Tibial nerve (tissue), 4 donors: ENCODE measurements around the gene TRIM23. TPM values are rescaled to one million over a fixed set of nuclear protein-coding genes. Genes with fewer than 3 reads are reported as not detected.

Experiments used
- DNase-seq, 2 donors: peaks; one replicate each; pipeline ENCODE4 v3.0.0-alpha.2; 2019; ENCODE audit warnings: low spot score in 2 of 2
- H3K27ac ChIP-seq, 4 donors: fragments of 200-600 bp; sonication (generic) in 3 of 4; one replicate each; pipeline ENCODE4 v1.5.1; 2017 to 2019; ENCODE audit warnings: mild to moderate bottlenecking in 1 of 4
- H3K27me3 ChIP-seq, 2 donors: fragments of 200-600 bp; sonication (generic) in 1 of 2; one replicate each; pipeline versions ENCODE4 v1.5.1 to v1.6.0; 2017 to 2019
- H3K36me3 ChIP-seq, 3 donors: fragments of 200-600 bp; sonication (generic); one replicate each; pipeline ENCODE4 v1.5.1; 2018 to 2019
- H3K4me1 ChIP-seq, 4 donors: fragments of 200-600 bp; sonication (generic) in 3 of 4; one replicate each; pipeline ENCODE4 v1.5.1; 2017 to 2019
- H3K4me3 ChIP-seq, 4 donors: fragments of 200-600 bp; sonication (generic) in 3 of 4; one replicate each; pipeline ENCODE4 v1.5.1; 2017 to 2019; ENCODE audit warnings: mild to moderate bottlenecking in 1 of 4, moderate library complexity in 1 of 4
- H3K9me3 ChIP-seq, 4 donors: fragments of 200-600 bp; sonication (generic) in 3 of 4; one replicate each; pipeline ENCODE4 v1.5.1; 2017 to 2019
- EP300 ChIP-seq, 2 donors: sonication (generic); formaldehyde crosslinking; IDR thresholded peaks; one replicate each; pipeline ENCODE4 v1.6.1; 2017; ENCODE audit warnings: antibody characterized with exemption in 2 of 2, mild to moderate bottlenecking in 1 of 2
- POLR2A ChIP-seq, 2 donors: fragments of 450-650 bp; IDR thresholded peaks; one replicate each; pipeline ENCODE4 v1.6.1; 2017; ENCODE audit warnings: antibody characterized with exemption in 2 of 2, mild to moderate bottlenecking in 2 of 2, moderate library complexity in 2 of 2
- WGBS, 2 donors: methylation state at CpG; one replicate each; pipeline ENCODE4 v1.1.5; 2018; 5-methylcytosine and 5-hydroxymethylcytosine counted together
- total RNA-seq, 4 donors: library from RNA; depleted of rRNA; stranded (reverse); fragments of >200 nt; gene quantifications; one replicate each; pipeline ENCODE4 v1.1.0, GENCODE V29; 2016
- TF ChIP-seq, protein P1 (sequence below), 5 experiments: fragments of 200-600 bp in 3 of 5; fragments of 450-650 bp in 2 of 5; sonication (generic) in 3 of 5; IDR thresholded peaks; one replicate each; pipeline ENCODE4 v1.5.1; 2016 to 2019; ENCODE audit warnings: antibody characterized with exemption in 5 of 5, mild to moderate bottlenecking in 3 of 5, moderate library complexity in 2 of 5

TRIM23 gene
- total RNA-seq, 4 donors from 2014 or later, result 17.7 to 24.5 (median 20.8) TPM

DNA sequence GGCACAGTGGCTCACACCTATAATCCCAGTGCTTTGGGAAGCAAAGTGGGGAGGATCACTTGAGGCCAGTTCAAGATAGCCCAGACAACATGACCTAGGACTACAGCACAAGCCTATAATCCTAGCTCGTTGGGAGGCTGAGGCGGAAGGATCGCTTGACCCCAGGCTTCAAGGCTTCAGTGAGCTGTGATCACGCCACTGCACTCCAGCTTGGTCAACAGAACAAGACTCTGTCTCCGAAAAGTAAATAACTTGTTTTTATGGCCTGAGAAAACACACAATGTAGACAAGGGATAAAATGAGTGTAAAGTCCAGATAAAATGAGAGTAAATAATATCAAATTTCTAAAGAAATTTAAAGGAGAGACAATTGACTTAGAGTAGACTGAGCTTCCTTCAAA lies 27.0 kb upstream of the TRIM23 start:
- no peaks in the 10 kb centered on the region for H3K4me1 ChIP-seq
- H3K36me3 ChIP-seq, result peaks cover 0 to 39% (median 4%) of the 10 kb centered on the region in 3 donors
- TF ChIP-seq EP300 (IDR thresholded peaks at IDR 0.05), result no peak
- TF ChIP-seq POLR2A (IDR thresholded peaks at IDR 0.05), result no peak
- TF ChIP-seq, protein P1, sequence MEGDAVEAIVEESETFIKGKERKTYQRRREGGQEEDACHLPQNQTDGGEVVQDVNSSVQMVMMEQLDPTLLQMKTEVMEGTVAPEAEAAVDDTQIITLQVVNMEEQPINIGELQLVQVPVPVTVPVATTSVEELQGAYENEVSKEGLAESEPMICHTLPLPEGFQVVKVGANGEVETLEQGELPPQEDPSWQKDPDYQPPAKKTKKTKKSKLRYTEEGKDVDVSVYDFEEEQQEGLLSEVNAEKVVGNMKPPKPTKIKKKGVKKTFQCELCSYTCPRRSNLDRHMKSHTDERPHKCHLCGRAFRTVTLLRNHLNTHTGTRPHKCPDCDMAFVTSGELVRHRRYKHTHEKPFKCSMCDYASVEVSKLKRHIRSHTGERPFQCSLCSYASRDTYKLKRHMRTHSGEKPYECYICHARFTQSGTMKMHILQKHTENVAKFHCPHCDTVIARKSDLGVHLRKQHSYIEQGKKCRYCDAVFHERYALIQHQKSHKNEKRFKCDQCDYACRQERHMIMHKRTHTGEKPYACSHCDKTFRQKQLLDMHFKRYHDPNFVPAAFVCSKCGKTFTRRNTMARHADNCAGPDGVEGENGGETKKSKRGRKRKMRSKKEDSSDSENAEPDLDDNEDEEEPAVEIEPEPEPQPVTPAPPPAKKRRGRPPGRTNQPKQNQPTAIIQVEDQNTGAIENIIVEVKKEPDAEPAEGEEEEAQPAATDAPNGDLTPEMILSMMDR (IDR thresholded peaks at IDR 0.05), result no peak
- H3K27ac ChIP-seq, result no peak overlapping the region
- no peak for DNase-seq
- WGBS, 2 donors, result 81 to 84% methylated on average over 5 of the region's 5 CpGs
- H3K27me3 ChIP-seq, result no peaks in the 10 kb centered on the region
- no peak overlapping the region for H3K4me3 ChIP-seq
- H3K9me3 ChIP-seq, result no peaks in the 10 kb centered on the region

DNA sequence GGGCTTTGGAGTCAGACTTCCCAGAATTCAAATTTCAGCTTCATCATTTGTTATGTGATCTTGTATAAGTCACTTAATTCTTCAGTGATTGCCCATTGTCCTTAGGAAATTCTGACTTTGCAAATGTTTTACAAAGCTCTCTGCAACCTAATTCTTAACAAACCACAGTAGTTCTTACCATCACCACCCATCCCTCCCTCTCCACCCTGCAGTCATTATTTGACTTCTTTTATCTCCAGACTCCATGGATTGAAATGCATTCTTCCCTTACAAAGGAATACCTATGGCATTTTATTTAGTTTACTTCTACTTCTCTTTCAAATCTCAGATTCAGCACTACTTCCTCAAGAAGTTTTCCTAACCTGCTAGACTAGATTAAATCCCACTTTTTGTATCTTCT lies 23.8 kb upstream of the TRIM23 start:
- no peaks in the 10 kb centered on the region for H3K9me3 ChIP-seq
- DNase-seq, result no peak
- H3K36me3 ChIP-seq, result peaks cover 0 to 58% (median 0%) of the 10 kb centered on the region in 3 donors
- TF ChIP-seq, protein P1 (IDR thresholded peaks at IDR 0.05), result no peak
- H3K27me3 ChIP-seq, result no peaks in the 10 kb centered on the region
- H3K27ac ChIP-seq, result no peak overlapping the region
- no peak overlapping the region for H3K4me3 ChIP-seq
- no peaks in the 10 kb centered on the region for H3K4me1 ChIP-seq

GRCh38 chr5:65646938-65647337 lies 22.8 kb upstream of the TRIM23 start:
- no peak for DNase-seq
- TF ChIP-seq EP300 (IDR thresholded peaks at IDR 0.05) (no peak), POLR2A (IDR thresholded peaks at IDR 0.05) (no peak)
- TF ChIP-seq, protein P1 (IDR thresholded peaks at IDR 0.05), result no peak
- peaks cover 0 to 60% (median 0%) of the 10 kb centered on the region in 3 donors for H3K36me3 ChIP-seq
- 79 to 87% methylated on average over 2 of the region's 2 CpGs for WGBS, 2 donors
- H3K4me3 ChIP-seq, result no peak overlapping the region
- no peaks in the 10 kb centered on the region for H3K4me1 ChIP-seq
- no peaks in the 10 kb centered on the region for H3K9me3 ChIP-seq
- H3K27me3 ChIP-seq, result no peaks in the 10 kb centered on the region
- H3K27ac ChIP-seq, result no peak overlapping the region

- H3K27me3 ChIP-seq, result no peaks in the 10 kb centered on the region
- 83 to 96% methylated on average over 4 of the region's 4 CpGs for WGBS, 2 donors
- DNase-seq, result no peak
- TF ChIP-seq POLR2A (IDR thresholded peaks at IDR 0.05) (no peak), EP300 (IDR thresholded peaks at IDR 0.05) (no peak)
- TF ChIP-seq, protein P1 (IDR thresholded peaks at IDR 0.05), result no peak
- no peaks in the 10 kb centered on the region for H3K9me3 ChIP-seq
- H3K4me1 ChIP-seq, result no peaks in the 10 kb centered on the region
- no peak overlapping the region for H3K27ac ChIP-seq
- peaks cover 0 to 72% (median 7%) of the 10 kb centered on the region in 3 donors for H3K36me3 ChIP-seq
- H3K4me3 ChIP-seq, result no peak overlapping the region
These were observed 16.1 kb upstream of the TRIM23 start for GRCh38 chr5:65640240-65640639.

DNA sequence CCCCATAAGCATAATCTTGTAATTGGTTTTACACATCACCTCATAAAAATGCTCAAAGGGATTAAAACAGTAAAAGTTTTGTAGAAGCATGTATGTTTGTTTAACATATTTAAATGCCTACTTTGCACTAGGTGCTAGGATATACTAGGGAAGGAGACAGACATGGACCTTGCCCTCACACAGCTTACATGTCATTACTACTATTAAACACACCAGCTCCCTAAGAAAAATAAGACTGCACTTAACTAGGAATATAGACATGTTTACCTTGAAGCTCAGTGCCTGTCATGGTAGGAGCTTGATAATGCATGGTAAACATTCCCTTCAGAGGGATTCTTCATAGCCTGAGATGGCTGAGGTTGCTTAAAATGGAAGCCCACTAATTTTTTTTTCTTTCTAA lies 6.8 kb upstream of the TRIM23 start:
- peaks cover 0 to 24% (median 0%) of the 10 kb centered on the region in 3 donors for H3K36me3 ChIP-seq
- no peaks in the 10 kb centered on the region for H3K27me3 ChIP-seq
- no peaks in the 10 kb centered on the region for H3K9me3 ChIP-seq
- no peak for DNase-seq
- peaks cover 0 to 9% (median 1%) of the 10 kb centered on the region in 4 donors for H3K4me1 ChIP-seq
- TF ChIP-seq POLR2A (IDR thresholded peaks at IDR 0.05) (no peak), EP300 (IDR thresholded peaks at IDR 0.05) (no peak)
- TF ChIP-seq, protein P1 (IDR thresholded peaks at IDR 0.05), result no peak
- no peak overlapping the region for H3K4me3 ChIP-seq
- no peak overlapping the region for H3K27ac ChIP-seq
